OCI-LY7 (cell line): Measurements from ENCODE around the gene CAPN9. TPM values are rescaled to one million over a fixed set of nuclear protein-coding genes. Genes with fewer than 3 reads are reported as not detected.

Experiments used
- BruUV-seq: library from RNA; stranded (reverse); fragments of 400-500 nt; replicated peaks from 2 replicates; lab custom pipeline; 2021; lab: Mats Ljungman, UMichigan
- CTCF ChIA-PET: fragments of 300-600 bp; sonication (Branson Sonifier 250); formaldehyde crosslinking; loops from one replicate; lab custom pipeline; 2022; ENCODE audit warnings: antibody characterized with exemption; ENCODE audit not compliant: unreplicated experiment; lab: Charles Lee
- POLR2A ChIA-PET: fragments of 300-600 bp; sonication (Branson Sonifier 250); formaldehyde crosslinking; loops from one replicate; lab custom pipeline; 2022; ENCODE audit warnings: antibody characterized with exemption; lab: Charles Lee
- DNase-seq: peaks from one replicate; pipeline ENCODE4 v3.0.0-alpha.2; 2015; ENCODE audit warnings: low spot score
- H2AFZ ChIP-seq: fragments of 200-600 bp; sonication (generic), shearing (Covaris generic); 2 replicates; pipeline ENCODE4 v1.6.1; 2014; ENCODE audit warnings: mild to moderate bottlenecking, antibody characterized with exemption, low read length, moderate library complexity
- H3K27ac ChIP-seq: fragments of 200-600 bp; sonication (generic); 2 replicates; pipeline ENCODE4 v1.5.1; 2014; ENCODE audit warnings: mixed run types, low read depth, mild to moderate bottlenecking, moderate library complexity, low read length, inconsistent platforms; ENCODE audit not compliant: poor library complexity, severe bottlenecking
- H3K36me3 ChIP-seq: fragments of 200-600 bp; sonication (generic); 2 replicates; pipeline ENCODE4 v1.6.1; 2014; ENCODE audit warnings: mild to moderate bottlenecking, antibody characterized with exemption, low read length, moderate library complexity, mixed read lengths; ENCODE audit not compliant: insufficient read depth
- H3K4me1 ChIP-seq: fragments of 200-600 bp; sonication (generic); 2 replicates; pipeline ENCODE4 v1.5.1; 2014; ENCODE audit warnings: mild to moderate bottlenecking, low read length; ENCODE audit not compliant: insufficient read depth, poor library complexity, severe bottlenecking
- H3K4me2 ChIP-seq: fragments of 200-600 bp; sonication (generic); 2 replicates; pipeline ENCODE4 v1.6.1; 2014; ENCODE audit warnings: mild to moderate bottlenecking, low read length
- H3K4me3 ChIP-seq: fragments of 200-600 bp; sonication (generic); 2 replicates; pipeline ENCODE4 v1.5.1; 2014; ENCODE audit warnings: mild to moderate bottlenecking, low read depth, low read length; ENCODE audit not compliant: poor library complexity, severe bottlenecking
- H3K79me2 ChIP-seq: fragments of 200-600 bp; sonication (generic); 2 replicates; pipeline ENCODE4 v1.6.1; 2016; ENCODE audit warnings: low read depth, mild to moderate bottlenecking, low read length, moderate library complexity, mixed read lengths; ENCODE audit not compliant: insufficient read depth
- H3K9me2 ChIP-seq: fragments of 200-600 bp; sonication (generic); 2 replicates; pipeline ENCODE4 v1.6.1; 2016; ENCODE audit warnings: mild to moderate bottlenecking, low read length, mixed read lengths; ENCODE audit not compliant: insufficient read depth
- H3K9me3 ChIP-seq: fragments of 200-600 bp; sonication (generic); 2 replicates; pipeline ENCODE4 v1.6.1; 2014; ENCODE audit warnings: mild to moderate bottlenecking, mixed run types, low read length, mixed read lengths
- H4K20me1 ChIP-seq: fragments of 200-600 bp; sonication (generic); 2 replicates; pipeline ENCODE4 v1.6.1; 2014; ENCODE audit warnings: mild to moderate bottlenecking, antibody characterized with exemption, low read length, moderate library complexity, mixed read lengths; ENCODE audit not compliant: insufficient read depth
- CTCF ChIP-seq: fragments of 200-600 bp; sonication (generic); conservative IDR thresholded peaks from 2 replicates; pipeline ENCODE4 v1.5.1; 2014; ENCODE audit warnings: mild to moderate bottlenecking, antibody characterized with exemption, low read length, moderate library complexity, mixed read lengths
- EZH2phosphoT487 ChIP-seq: fragments of 200-600 bp; sonication (generic); IDR thresholded peaks from 2 replicates; pipeline ENCODE4 v1.6.1; 2018; ENCODE audit warnings: low read depth, borderline replicate concordance, mild to moderate bottlenecking, mixed run types, antibody characterized with exemption, low read length, moderate library complexity, mixed read lengths
- intact Hi-C: fragments of 100-400 bp; cut with micrococcal nuclease; formaldehyde crosslinking; loops from one replicate; pipeline ENCODE4 v1.10.0; 2022; ENCODE audit not compliant: unreplicated experiment
- total RNA-seq, 2 experiments: library from RNA; depleted of rRNA in 1 of 2; stranded (reverse); fragments of >200 nt in 1 of 2; shearing (Covaris generic) in 1 of 2; gene quantifications; 2 replicates each; pipeline ENCODE4 v1.2.3, GENCODE V29; 2014 to 2022

CAPN9 gene
- total RNA-seq, 2 experiments from 2014 or later = not detected

- no peaks in the 10 kb centered on the region for H3K79me2 ChIP-seq
- no peak for DNase-seq
- H4K20me1 ChIP-seq = no peaks in the 10 kb centered on the region
- POLR2A ChIA-PET = no interaction called here
- no peak overlapping the region for H3K4me3 ChIP-seq
- no peaks in the 10 kb centered on the region for H3K4me1 ChIP-seq
- no TSS peak for BruUV-seq
- H3K9me3 ChIP-seq = no peaks in the 10 kb centered on the region
- TF ChIP-seq EZH2phosphoT487 (no peak), CTCF (no peak)
- intact Hi-C loops = no loop called here
- CTCF ChIA-PET = no interaction called here
- no peak overlapping the region for H3K4me2 ChIP-seq
- no peaks in the 10 kb centered on the region for H3K36me3 ChIP-seq
- H2AFZ ChIP-seq = no peak overlapping the region
- no peaks in the 10 kb centered on the region for H3K9me2 ChIP-seq
- H3K27ac ChIP-seq = no peak overlapping the region
Observed at GRCh38 chr1:230784163-230784562, 37.0 kb downstream of the CAPN9 start.

GRCh38 chr1:230785636-230786384 is 38.6 kb downstream of the CAPN9 start:
- Histone ChIP-seq H3K4me3 (no peak overlapping the region), H3K36me3 (no peaks in the 10 kb centered on the region), H3K9me2 (no peaks in the 10 kb centered on the region), H3K27ac (no peak overlapping the region), H3K9me3 (no peaks in the 10 kb centered on the region), H4K20me1 (no peaks in the 10 kb centered on the region), H3K4me1 (no peaks in the 10 kb centered on the region), H2AFZ (no peak overlapping the region), H3K79me2 (no peaks in the 10 kb centered on the region), H3K4me2 (no peak overlapping the region)
- TF ChIP-seq CTCF (no peak), EZH2phosphoT487 (no peak)
- intact Hi-C loops = no loop called here
- no TSS peak for BruUV-seq
- no peak for DNase-seq
- ChIA-PET CTCF (no interaction called here), POLR2A (interaction anchor here (1.0 kb wide), 1 partner anchor 67 kb away, joined by 3 read pairs; no protein-coding TSS in a partner anchor)

- TF ChIP-seq EZH2phosphoT487 = no peak
- TF ChIP-seq CTCF = no peak
Observed at GRCh38 chr1:230786385-230786753, 39.2 kb downstream of the CAPN9 start.

More at GRCh38 chr1:230786385-230786753, 39.2 kb downstream of the CAPN9 start:
- Histone ChIP-seq H3K27ac (no peak overlapping the region), H4K20me1 (no peaks in the 10 kb centered on the region), H3K9me2 (no peaks in the 10 kb centered on the region), H3K9me3 (no peaks in the 10 kb centered on the region), H3K4me3 (no peak overlapping the region), H2AFZ (no peak overlapping the region), H3K79me2 (no peaks in the 10 kb centered on the region), H3K4me1 (no peaks in the 10 kb centered on the region), H3K4me2 (no peak overlapping the region), H3K36me3 (no peaks in the 10 kb centered on the region)
- no TSS peak for BruUV-seq
- CTCF ChIA-PET = no interaction called here
- POLR2A ChIA-PET = interaction anchor here (1.0 kb wide), 1 partner anchor 67 kb away, joined by 3 read pairs; no protein-coding TSS in a partner anchor
- no peak for DNase-seq
- intact Hi-C loops = no loop called here
